NCI-H226 (cell line): ENCODE measurements around the gene CXCL9.
A peak's percentile ranks its signal among the peaks of the same experiment; 100 is the strongest.
"Not testable (repeated sequence)": the region's sequence is repeated elsewhere in the genome, so short reads cannot be mapped to it uniquely, and the experiment has no call there.

Experiments used
- DNase-seq: peaks from one replicate; pipeline ENCODE4 v3.0.0-alpha.2; 2015

CXCL9 gene

GRCh38 chr4:76011700-76012387, 4.5 kb upstream of the CXCL9 start:
- DNase-seq: no peak

- DNase-seq: no peak
Measured at GRCh38 chr4:76011018-76011670, 3.8 kb upstream of the CXCL9 start.

GRCh38 chr4:76010576-76010975, 3.3 kb upstream of the CXCL9 start:
- DNase-seq: no peak

GRCh38 chr4:76009311-76009710, 2.0 kb upstream of the CXCL9 start:
- DNase-seq: no peak

- DNase-seq: no peak
Measured at GRCh38 chr4:76003620-76004019, 3.7 kb downstream of the CXCL9 start.

- no peak for DNase-seq
Measured at GRCh38 chr4:76003035-76003434, 4.3 kb downstream of the CXCL9 start.

- no peak for DNase-seq
Measured at GRCh38 chr4:76002176-76002575, 5.1 kb downstream of the CXCL9 start.

- DNase-seq: no peak
Measured at GRCh38 chr4:76001700-76002099, 5.6 kb downstream of the CXCL9 start.

- no peak for DNase-seq
Measured at GRCh38 chr4:76000279-76000678, 7.0 kb downstream of the CXCL9 start.

- not testable (repeated sequence) for DNase-seq
Measured at GRCh38 chr4:75998525-75999147, 8.7 kb downstream of the CXCL9 start.

- DNase-seq: no peak
Measured at GRCh38 chr4:75997946-75998345, 9.4 kb downstream of the CXCL9 start.

GRCh38 chr4:75997081-75997480, 10.2 kb downstream of the CXCL9 start:
- DNase-seq: no peak

- DNase-seq: no peak
Measured at GRCh38 chr4:75995727-75996126, 11.6 kb downstream of the CXCL9 start.

- no peak for DNase-seq
Measured at GRCh38 chr4:75992462-75992861, 14.8 kb downstream of the CXCL9 start.

GRCh38 chr4:75989846-75990528, 17.3 kb downstream of the CXCL9 start:
- DNase-seq: no peak

- peak; percentile 74 for DNase-seq
Measured at GRCh38 chr4:75985116-75985515, 22.2 kb downstream of the CXCL9 start.

GRCh38 chr4:75980576-75980975, 26.7 kb downstream of the CXCL9 start:
- DNase-seq: no peak

- DNase-seq: no peak
Measured at GRCh38 chr4:75976177-75976576, 31.1 kb downstream of the CXCL9 start.

- DNase-seq: no peak
Measured at GRCh38 chr4:75973766-75974165, 33.5 kb downstream of the CXCL9 start.

GRCh38 chr4:75968084-75968483, 39.2 kb downstream of the CXCL9 start:
- no peak for DNase-seq

- no peak for DNase-seq
Measured at GRCh38 chr4:75963558-75963957, 43.8 kb downstream of the CXCL9 start.

GRCh38 chr4:75962072-75962471, 45.2 kb downstream of the CXCL9 start:
- not testable (repeated sequence) for DNase-seq

GRCh38 chr4:75958546-75958945, 48.8 kb downstream of the CXCL9 start:
- DNase-seq: not testable (repeated sequence)

GRCh38 chr4:75954811-75955210, 52.5 kb downstream of the CXCL9 start:
- DNase-seq: not testable (repeated sequence)
